Small intestine (tissue), 7 donors: ENCODE measurements around the gene POLR2L. TPM values are rescaled to one million over a fixed set of nuclear protein-coding genes. Genes with fewer than 3 reads are reported as not detected.
A peak's percentile ranks its signal among the peaks of the same experiment; 100 is the strongest.

ENCODE experiments used
- DNase-seq, 2 donors: peaks; one replicate each; pipeline versions ENCODE4 v3.0.0 to v3.0.0-alpha.2; 2013
- FAIRE-seq: peaks from 2 replicates; lab custom pipeline; 2012; peaks lifted over from hg19 to GRCh38; lab: Jason Lieb, UNC
- H3K27ac ChIP-seq, 3 donors: one replicate each; pipeline ENCODE4 v1.5.1; 2013; ENCODE audit warnings: low read length in 2 of 3, mild to moderate bottlenecking in 2 of 3, control low read depth in 1 of 3, inconsistent platforms in 1 of 3, low read depth in 1 of 3, moderate library complexity in 1 of 3
- H3K27me3 ChIP-seq, 3 donors: one replicate each; pipeline ENCODE4 v1.6.1; 2013; ENCODE audit warnings: low read length in 3 of 3, inconsistent platforms in 1 of 3; ENCODE audit not compliant: control insufficient read depth in 3 of 3, insufficient read depth in 3 of 3
- H3K36me3 ChIP-seq, 3 donors: one replicate each; pipeline ENCODE4 v1.6.1; 2013; ENCODE audit warnings: low read length in 3 of 3, inconsistent platforms in 1 of 3, low read depth in 1 of 3, mild to moderate bottlenecking in 1 of 3, moderate library complexity in 1 of 3; ENCODE audit not compliant: control insufficient read depth in 3 of 3, insufficient read depth in 2 of 3
- H3K4me1 ChIP-seq, 3 donors: one replicate each; pipeline ENCODE4 v1.6.1; 2013; ENCODE audit warnings: low read length in 2 of 3, inconsistent platforms in 1 of 3, low read depth in 1 of 3, mild to moderate bottlenecking in 1 of 3, moderate library complexity in 1 of 3; ENCODE audit not compliant: control insufficient read depth in 3 of 3, insufficient read depth in 2 of 3
- H3K4me3 ChIP-seq, 3 donors: one replicate each; pipeline ENCODE4 v1.5.1; 2013; ENCODE audit warnings: low read length in 3 of 3, control low read depth in 1 of 3, inconsistent platforms in 1 of 3, low read depth in 1 of 3, mild to moderate bottlenecking in 1 of 3, moderate library complexity in 1 of 3
- H3K9me3 ChIP-seq, 2 donors: one replicate each; pipeline ENCODE4 v1.6.1; 2013; ENCODE audit warnings: low read depth in 1 of 2, low read length in 1 of 2; ENCODE audit not compliant: control insufficient read depth in 2 of 2, insufficient read depth in 1 of 2
- WGBS, 3 donors: extraction: QIAGEN DNeasy Blood & Tissue Kit; methylation state at CpG; one replicate each; pipeline ENCODE4 v1.1.7; 2013; 5-methylcytosine and 5-hydroxymethylcytosine counted together
- polyA plus RNA-seq, 4 donors: library from polyadenylated mRNA; stranded (reverse) in 3 of 4; unstranded in 1 of 4; fragments of 200-250 nt in 3 of 4; fragments of 120-200 nt in 1 of 4; gene quantifications; one replicate each; pipeline versions ENCODE4 v1.2.1 to v1.2.3, GENCODE V29; 2013
- donor health status: healthy with polysubstance abuse.
- donor health status: control.
- donor health status: control.
- donor health status: Bipolar disorder and iron deficiency.
- donor health status: healthy.

The POLR2L gene
- polyA plus RNA-seq, 4 donors = 82.9 to 140 (median 132) TPM

GRCh38 chr11:820655-821511, 21.4 kb downstream of the POLR2L start:
- peak; percentile 73 to 94 for DNase-seq
- FAIRE-seq = no peak
- no peaks in the 10 kb centered on the region for H3K27me3 ChIP-seq
- H3K9me3 ChIP-seq = no peaks in the 10 kb centered on the region
- H3K4me1 ChIP-seq = peaks cover 0 to 44% (median 0%) of the 10 kb centered on the region in 3 donors
- peaks cover 6 to 64% (median 13%) of the 10 kb centered on the region in 3 donors for H3K36me3 ChIP-seq
- peak overlapping the region; percentile 91 to 98 (median 94) for H3K27ac ChIP-seq
- 26 to 48% (median 46%) methylated on average over 10 to 11 of the region's 11 CpGs for WGBS, 3 donors
- H3K4me3 ChIP-seq = peak overlapping the region; percentile 77 to 96 (median 83)

- Histone ChIP-seq H3K9me3 (no peaks in the 10 kb centered on the region), H3K27me3 (no peaks in the 10 kb centered on the region), H3K27ac (peak overlapping the region; percentile 91 to 98 (median 98)), H3K4me1 (peaks cover 0 to 36% (median 0%) of the 10 kb centered on the region in 3 donors), H3K4me3 (peak overlapping the region; percentile 77 to 96 (median 83)), H3K36me3 (peaks cover 6 to 64% (median 13%) of the 10 kb centered on the region in 3 donors)
- 2 to 4% (median 3%) methylated on average over 42 to 47 of the region's 47 CpGs for WGBS, 3 donors
- no peak for FAIRE-seq
- peak; percentile 94 to 97 for DNase-seq
Measured at GRCh38 chr11:819943-820649, 22.2 kb downstream of the POLR2L start.

- Histone ChIP-seq H3K36me3 (peaks cover 8 to 62% (median 9%) of the 10 kb centered on the region in 3 donors), H3K9me3 (no peaks in the 10 kb centered on the region), H3K4me1 (peaks cover 0 to 31% (median 0%) of the 10 kb centered on the region in 3 donors), H3K27ac (peak overlapping the region; percentile 98 to 99 (median 98)), H3K4me3 (peak overlapping the region; percentile 77 to 96 (median 83)), H3K27me3 (no peaks in the 10 kb centered on the region)
- 0 to 1% (median 0%) methylated on average over 29 to 96 of the region's 96 CpGs for WGBS, 3 donors
- no peak for FAIRE-seq
- DNase-seq = peak; percentile 93 to 95
Measured at GRCh38 chr11:819129-819931, 23.0 kb downstream of the POLR2L start.

GRCh38 chr11:818396-819128, 23.8 kb downstream of the POLR2L start, which contains the start of gene PNPLA2:
PNPLA2 (plus strand) TSS chr11:818914; CDS start chr11:819719, 805 bp downstream.
- Histone ChIP-seq H3K27ac (peak within 1 kb of the TSS; percentile 98 to 99 (median 98)), H3K27me3 (no peaks in the 10 kb centered on the region), H3K4me1 (peaks cover 0 to 26% (median 0%) of the 10 kb centered on the region in 3 donors), H3K4me3 (peak within 1 kb of the TSS; percentile 77 to 96 (median 83)), H3K9me3 (no peaks in the 10 kb centered on the region), H3K36me3 (peaks cover 5 to 62% (median 9%) of the 10 kb centered on the region in 3 donors)
- no peak for FAIRE-seq
- WGBS, 3 donors = 8 to 20% (median 17%) methylated on average over 20 of the region's 20 CpGs
- peak; percentile 85 to 93 for DNase-seq

GRCh38 chr11:816433-816779, 25.9 kb downstream of the POLR2L start:
- FAIRE-seq (no peak), DNase-seq (no peak)
- no peaks in the 10 kb centered on the region for H3K9me3 ChIP-seq
- H3K27ac ChIP-seq = no peak overlapping the region
- H3K4me3 ChIP-seq = no peak overlapping the region
- peaks cover 0 to 19% (median 0%) of the 10 kb centered on the region in 3 donors for H3K4me1 ChIP-seq
- 80 to 86% (median 83%) methylated on average over 11 of the region's 11 CpGs for WGBS, 3 donors
- H3K36me3 ChIP-seq = peaks cover 17 to 62% (median 18%) of the 10 kb centered on the region in 3 donors
- H3K27me3 ChIP-seq = no peaks in the 10 kb centered on the region

GRCh38 chr11:815675-816432, 26.5 kb downstream of the POLR2L start:
- Histone ChIP-seq H3K4me3 (no peak overlapping the region), H3K4me1 (peaks cover 0 to 20% (median 0%) of the 10 kb centered on the region in 3 donors), H3K36me3 (peaks cover 17 to 62% (median 18%) of the 10 kb centered on the region in 3 donors), H3K27ac (no peak overlapping the region), H3K9me3 (no peaks in the 10 kb centered on the region), H3K27me3 (no peaks in the 10 kb centered on the region)
- FAIRE-seq (no peak), DNase-seq (no peak)
- WGBS, 3 donors = 80 to 87% (median 86%) methylated on average over 11 of the region's 11 CpGs

- Histone ChIP-seq H3K9me3 (no peaks in the 10 kb centered on the region), H3K36me3 (peaks cover 17 to 62% (median 18%) of the 10 kb centered on the region in 3 donors), H3K4me3 (no peak overlapping the region), H3K27ac (no peak overlapping the region), H3K27me3 (no peaks in the 10 kb centered on the region), H3K4me1 (peaks cover 0 to 15% (median under 1%) of the 10 kb centered on the region in 3 donors)
- 83 to 86% (median 83%) methylated on average over 9 of the region's 9 CpGs for WGBS, 3 donors
- FAIRE-seq = no peak
- no peak for DNase-seq
Measured at GRCh38 chr11:813456-814096, 28.8 kb downstream of the POLR2L start.
